MM.1S (cell line): ENCODE measurements around the gene TFRC.

Source experiments
- EZH2 ChIP-seq: fragments of 300-600 bp; sonication (generic); optimal IDR thresholded peaks from 2 replicates; pipeline ENCODE3; 2017; ENCODE audit warnings: low read depth, mild to moderate bottlenecking, antibody characterized with exemption, low read length, mixed read lengths
- TF ChIP-seq, protein P1 (sequence below): fragments of 300-600 bp; sonication (generic); IDR thresholded peaks from 2 replicates; pipeline ENCODE4 v1.5.1; 2016; ENCODE audit warnings: antibody characterized with exemption, low read length, mixed read lengths

DNA sequence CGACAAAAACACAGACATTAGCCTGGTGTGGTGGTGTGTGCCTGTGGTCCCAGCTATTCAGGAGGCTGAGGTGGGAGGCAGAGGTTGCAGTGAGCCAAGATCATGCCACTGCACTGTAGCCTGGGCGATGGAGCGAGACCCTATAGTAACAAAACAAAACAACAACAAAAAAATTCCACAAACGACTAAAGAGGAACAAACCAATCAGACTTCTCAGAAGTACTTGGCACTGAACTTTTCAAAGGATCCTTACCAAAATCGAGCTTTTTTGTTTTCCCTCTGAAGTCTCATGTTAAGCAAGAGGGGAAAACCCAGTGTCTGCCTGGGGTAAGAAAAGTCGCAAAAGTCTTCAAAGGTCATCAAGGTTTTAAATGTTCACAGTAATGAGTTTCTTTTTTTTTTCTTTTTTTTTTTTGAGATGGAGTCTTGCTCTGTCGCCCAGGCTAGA lies 30.1 kb upstream of the TFRC start:
- TF ChIP-seq, protein P1, sequence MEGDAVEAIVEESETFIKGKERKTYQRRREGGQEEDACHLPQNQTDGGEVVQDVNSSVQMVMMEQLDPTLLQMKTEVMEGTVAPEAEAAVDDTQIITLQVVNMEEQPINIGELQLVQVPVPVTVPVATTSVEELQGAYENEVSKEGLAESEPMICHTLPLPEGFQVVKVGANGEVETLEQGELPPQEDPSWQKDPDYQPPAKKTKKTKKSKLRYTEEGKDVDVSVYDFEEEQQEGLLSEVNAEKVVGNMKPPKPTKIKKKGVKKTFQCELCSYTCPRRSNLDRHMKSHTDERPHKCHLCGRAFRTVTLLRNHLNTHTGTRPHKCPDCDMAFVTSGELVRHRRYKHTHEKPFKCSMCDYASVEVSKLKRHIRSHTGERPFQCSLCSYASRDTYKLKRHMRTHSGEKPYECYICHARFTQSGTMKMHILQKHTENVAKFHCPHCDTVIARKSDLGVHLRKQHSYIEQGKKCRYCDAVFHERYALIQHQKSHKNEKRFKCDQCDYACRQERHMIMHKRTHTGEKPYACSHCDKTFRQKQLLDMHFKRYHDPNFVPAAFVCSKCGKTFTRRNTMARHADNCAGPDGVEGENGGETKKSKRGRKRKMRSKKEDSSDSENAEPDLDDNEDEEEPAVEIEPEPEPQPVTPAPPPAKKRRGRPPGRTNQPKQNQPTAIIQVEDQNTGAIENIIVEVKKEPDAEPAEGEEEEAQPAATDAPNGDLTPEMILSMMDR: no peak
- TF ChIP-seq EZH2: no peak
